Activated CD4-positive, alpha-beta T cell treated with anti-CD3 and anti-CD28 coated beads for 36 hours (primary cell): Measurements from ENCODE around the gene RTN4RL1. TPM values are rescaled to one million over a fixed set of nuclear protein-coding genes. Genes with fewer than 3 reads are reported as not detected.
"Not testable (repeated sequence)": the region's sequence is repeated elsewhere in the genome, so short reads cannot be mapped to it uniquely, and the experiment has no call there.

Source experiments
- ATAC-seq: fragments of 200-7000 bp; cut with Tn5 transposase; one replicate; pipeline ENCODE4 v1.10.0; 2021; ENCODE audit warnings: mild to moderate bottlenecking, moderate library complexity
- CTCF ChIA-PET: fragments of 350-600 bp; sonication (Branson Sonifier 250); formaldehyde crosslinking; loops from one replicate; lab custom pipeline; 2021; ENCODE audit warnings: antibody characterized with exemption; lab: Charles Lee
- POLR2A ChIA-PET: fragments of 350-600 bp; sonication (Branson Sonifier 250); formaldehyde crosslinking; loops from one replicate; lab custom pipeline; 2021; ENCODE audit warnings: antibody characterized with exemption, inconsistent platforms; lab: Charles Lee
- DNase-seq: peaks from one replicate; pipeline ENCODE4 v3.0.0-alpha.2; 2020
- H3K27ac Mint-ChIP-seq: one replicate; pipeline ENCODE4 v1.8.0; 2021; ENCODE audit warnings: mixed read lengths
- H3K27me3 Mint-ChIP-seq: one replicate; pipeline ENCODE4 v1.8.0; 2021; ENCODE audit warnings: mixed read lengths
- H3K36me3 Mint-ChIP-seq: one replicate; pipeline ENCODE4 v1.8.0; 2021; ENCODE audit warnings: low read depth, mixed read lengths
- H3K4me1 Mint-ChIP-seq: one replicate; pipeline ENCODE4 v1.8.0; 2021; ENCODE audit warnings: mixed read lengths
- H3K4me3 Mint-ChIP-seq: one replicate; pipeline ENCODE4 v1.8.0; 2021; ENCODE audit warnings: mild to moderate bottlenecking, moderate library complexity, mixed read lengths
- H3K9me3 Mint-ChIP-seq: one replicate; pipeline ENCODE4 v1.8.0; 2021; ENCODE audit warnings: low read depth, mixed read lengths
- intact Hi-C, 2 experiments: fragments of 100-400 bp; cut with DNase I in 1 of 2; cut with micrococcal nuclease in 1 of 2; formaldehyde crosslinking; loops; one replicate each; pipeline versions ENCODE4 v1.14.2 to v1.15.1; 2022 to 2024; cut with DNase I, micrococcal nuclease
- total RNA-seq, 2 experiments: library from RNA; stranded (reverse); gene quantifications; one replicate each; pipeline ENCODE4 v1.2.3, GENCODE V29; 2021

The RTN4RL1 gene
- total RNA-seq, 2 experiments from 2014 or later = 0.11 to 0.18 TPM

- DNase-seq, H3K36me3 Mint-ChIP-seq, H3K4me3 Mint-ChIP-seq, CTCF ChIA-PET, ATAC-seq, H3K9me3 Mint-ChIP-seq, POLR2A ChIA-PET, H3K27me3 Mint-ChIP-seq, H3K27ac Mint-ChIP-seq, intact Hi-C loops, H3K4me1 Mint-ChIP-seq: not testable (repeated sequence)
Measured at GRCh38 chr17:2013220-2013993, 11.7 kb downstream of the RTN4RL1 start.

- DNase-seq = no peak
- Mint-ChIP-seq H3K36me3 (no peaks in the 10 kb centered on the region), H3K27me3 (peaks cover 8% of the 10 kb centered on the region), H3K4me1 (no peaks in the 10 kb centered on the region), H3K9me3 (no peaks in the 10 kb centered on the region), H3K27ac (no peak overlapping the region), H3K4me3 (no peak overlapping the region)
- ChIA-PET CTCF (no interaction called here), POLR2A (no interaction called here)
- intact Hi-C loops = no loop called here
- no peak for ATAC-seq
Measured at GRCh38 chr17:2012499-2012898, 12.6 kb downstream of the RTN4RL1 start.

- Mint-ChIP-seq H3K4me1 (no peaks in the 10 kb centered on the region), H3K4me3 (no peak overlapping the region), H3K36me3 (no peaks in the 10 kb centered on the region), H3K27me3 (peaks cover 8% of the 10 kb centered on the region), H3K9me3 (no peaks in the 10 kb centered on the region), H3K27ac (no peak overlapping the region)
- ChIA-PET CTCF (interaction anchor here (0.6 to 0.9 kb wide), 2 partner anchors 13 to 26 kb away, joined by 3 read pairs; partner anchors contain the start of gene RTN4RL1), POLR2A (no interaction called here)
- ATAC-seq (no peak), DNase-seq (no peak)
- intact Hi-C loops = no loop called here
Measured at GRCh38 chr17:2011411-2012371, 13.4 kb downstream of the RTN4RL1 start.

GRCh38 chr17:2009737-2010136 lies 15.4 kb downstream of the RTN4RL1 start:
- CTCF ChIA-PET = no interaction called here

GRCh38 chr17:2008332-2009126 lies 16.6 kb downstream of the RTN4RL1 start:
- CTCF ChIA-PET = no interaction called here
- POLR2A ChIA-PET = interaction anchor here (0.6 kb wide), 1 partner anchor 128 kb away, joined by 3 read pairs; no protein-coding TSS in a partner anchor

More at GRCh38 chr17:2009737-2010136, 15.4 kb downstream of the RTN4RL1 start:
- H3K36me3 Mint-ChIP-seq = no peaks in the 10 kb centered on the region
- no peak overlapping the region for H3K4me3 Mint-ChIP-seq
- H3K4me1 Mint-ChIP-seq = no peaks in the 10 kb centered on the region
- no peak overlapping the region for H3K27ac Mint-ChIP-seq
- no peak for ATAC-seq
- peaks cover 3% of the 10 kb centered on the region for H3K27me3 Mint-ChIP-seq
- no peak for DNase-seq
- intact Hi-C loops = no loop called here
- no peaks in the 10 kb centered on the region for H3K9me3 Mint-ChIP-seq
- POLR2A ChIA-PET = no interaction called here

GRCh38 chr17:2004435-2004952 lies 20.6 kb downstream of the RTN4RL1 start:
- Mint-ChIP-seq H3K4me3 (no peak overlapping the region), H3K9me3 (no peaks in the 10 kb centered on the region), H3K27me3 (peaks cover 1% of the 10 kb centered on the region), H3K36me3 (no peaks in the 10 kb centered on the region), H3K27ac (no peak overlapping the region), H3K4me1 (no peaks in the 10 kb centered on the region)
- POLR2A ChIA-PET = no interaction called here
- ATAC-seq (no peak), DNase-seq (no peak)
- intact Hi-C loops = no loop called here
- CTCF ChIA-PET = interaction anchor here (0.6 to 0.7 kb wide), 4 partner anchors 10 to 56 kb away, joined by 3 to 4 read pairs (median 3); no protein-coding TSS in a partner anchor

More at GRCh38 chr17:2008332-2009126, 16.6 kb downstream of the RTN4RL1 start:
- H3K9me3 Mint-ChIP-seq = no peaks in the 10 kb centered on the region
- intact Hi-C loops = no loop called here
- H3K4me3 Mint-ChIP-seq = no peak overlapping the region
- no peaks in the 10 kb centered on the region for H3K36me3 Mint-ChIP-seq
- H3K4me1 Mint-ChIP-seq = no peaks in the 10 kb centered on the region
- no peak for DNase-seq
- H3K27me3 Mint-ChIP-seq = peaks cover 2% of the 10 kb centered on the region
- H3K27ac Mint-ChIP-seq = no peak overlapping the region
- ATAC-seq = no peak

GRCh38 chr17:2003525-2003924 lies 21.6 kb downstream of the RTN4RL1 start:
- CTCF ChIA-PET = interaction anchor here (0.6 kb wide), 1 partner anchor 55 kb away, joined by 3 read pairs; no protein-coding TSS in a partner anchor
- no peak for ATAC-seq
- H3K27me3 Mint-ChIP-seq = peaks cover 8% of the 10 kb centered on the region
- no peaks in the 10 kb centered on the region for H3K4me1 Mint-ChIP-seq
- intact Hi-C loops = no loop called here
- no peaks in the 10 kb centered on the region for H3K9me3 Mint-ChIP-seq
- H3K27ac Mint-ChIP-seq = no peak overlapping the region
- H3K36me3 Mint-ChIP-seq = no peaks in the 10 kb centered on the region
- DNase-seq = no peak
- H3K4me3 Mint-ChIP-seq = no peak overlapping the region
- POLR2A ChIA-PET = no interaction called here

GRCh38 chr17:2002767-2003329 lies 22.3 kb downstream of the RTN4RL1 start:
- H3K4me3 Mint-ChIP-seq = no peak overlapping the region
- H3K27ac Mint-ChIP-seq = no peak overlapping the region
- H3K9me3 Mint-ChIP-seq = no peaks in the 10 kb centered on the region
- no peak for DNase-seq
- ChIA-PET CTCF (no interaction called here), POLR2A (no interaction called here)
- ATAC-seq = no peak
- intact Hi-C loops = no loop called here
- H3K36me3 Mint-ChIP-seq = no peaks in the 10 kb centered on the region
- H3K4me1 Mint-ChIP-seq = no peaks in the 10 kb centered on the region
- peaks cover 8% of the 10 kb centered on the region for H3K27me3 Mint-ChIP-seq

- Mint-ChIP-seq H3K27me3 (peaks cover 23% of the 10 kb centered on the region), H3K4me3 (no peak overlapping the region), H3K36me3 (no peaks in the 10 kb centered on the region), H3K27ac (no peak overlapping the region), H3K9me3 (no peaks in the 10 kb centered on the region), H3K4me1 (no peaks in the 10 kb centered on the region)
- intact Hi-C loops = no loop called here
- POLR2A ChIA-PET = no interaction called here
- CTCF ChIA-PET = interaction anchor here (0.5 to 0.7 kb wide), 2 partner anchors 29 to 967 kb away, joined by 4 to 5 read pairs; no protein-coding TSS in a partner anchor
- ATAC-seq = no peak
- DNase-seq = no peak
Measured at GRCh38 chr17:1999557-2000251, 25.4 kb downstream of the RTN4RL1 start.
